Endothelial cell of umbilical vein (primary cell): ENCODE results near the gene NOP58. TPM values are rescaled to one million over a fixed set of nuclear protein-coding genes. Genes with fewer than 3 reads are reported as not detected.
A peak's percentile ranks its signal among the peaks of the same experiment; 100 is the strongest.

Experiments
- BruUV-seq: library from RNA; stranded (reverse); fragments of 400-500 nt; replicated peaks from 2 replicates; lab custom pipeline; 2021; lab: Mats Ljungman, UMichigan
- CTCF ChIA-PET: fragments of 300-600, 350-600 bp; sonication (Branson Sonifier 250); formaldehyde crosslinking; loops from one replicate; lab custom pipeline; 2021; ENCODE audit warnings: antibody characterized with exemption, inconsistent platforms; lab: Charles Lee
- POLR2A ChIA-PET: fragments of 300-600, 350-600 bp; sonication (Branson Sonifier 250); formaldehyde crosslinking; loops from one replicate; lab custom pipeline; 2021; ENCODE audit warnings: antibody characterized with exemption, inconsistent platforms; lab: Charles Lee
- DNase-seq: peaks from one replicate; pipeline ENCODE4 v3.0.0-alpha.2; 2011; ENCODE audit warnings: low read depth, low spot score
- FAIRE-seq: peaks from 2 replicates; lab custom pipeline; 2011; peaks lifted over from hg19 to GRCh38; lab: Jason Lieb, UNC
- H2AFZ ChIP-seq: 2 replicates; pipeline ENCODE4 v1.6.0; 2012; ENCODE audit warnings: low read depth, low read length, control low read depth, inconsistent platforms
- H3K27ac ChIP-seq: 2 replicates; pipeline ENCODE4 v1.5.1; 2011; ENCODE audit warnings: low read depth, mild to moderate bottlenecking, control low read depth, low read length, moderate library complexity; ENCODE audit not compliant: insufficient read depth
- H3K27me3 ChIP-seq, 2 experiments: 2 replicates each; pipeline versions ENCODE4 v1.6.0 to v1.6.1; 2011; ENCODE audit warnings: low read length in 2 of 2, mixed read lengths in 1 of 2; ENCODE audit not compliant: control insufficient read depth in 2 of 2, insufficient read depth in 2 of 2
- H3K36me3 ChIP-seq, 2 experiments: 2 replicates in 1 of 2; 3 replicates in 1 of 2; pipeline ENCODE4 v1.5.1; 2011; ENCODE audit warnings: low read length in 2 of 2, mild to moderate bottlenecking in 1 of 2, moderate library complexity in 1 of 2; ENCODE audit not compliant: control insufficient read depth in 2 of 2, insufficient read depth in 2 of 2; ENCODE audit errors: extremely low read depth in 1 of 2
- H3K4me1 ChIP-seq: 3 replicates; pipeline ENCODE4 v1.5.1; 2011; ENCODE audit warnings: mild to moderate bottlenecking, low read length; ENCODE audit not compliant: control insufficient read depth, insufficient read depth; ENCODE audit errors: extremely low read depth
- H3K4me2 ChIP-seq: 2 replicates; pipeline ENCODE4 v1.6.1; 2011; ENCODE audit warnings: low read length, control low read depth, mixed read lengths; ENCODE audit not compliant: insufficient read depth
- H3K4me3 ChIP-seq, 3 experiments: fragments of 200-600 bp in 1 of 3; sonication (generic), shearing (Covaris generic) in 1 of 3; replicated peaks in 1 of 3; 2 replicates each; pipeline ENCODE4 v1.5.1; 2011 to 2016; ENCODE audit warnings: control low read depth in 3 of 3, low read length in 3 of 3, mild to moderate bottlenecking in 2 of 3, inconsistent platforms in 1 of 3, low read depth in 1 of 3, moderate library complexity in 1 of 3; ENCODE audit not compliant: insufficient read depth in 1 of 3
- H3K79me2 ChIP-seq: 2 replicates; pipeline ENCODE4 v1.6.0; 2012; ENCODE audit warnings: low read length, inconsistent platforms; ENCODE audit not compliant: control insufficient read depth, insufficient read depth
- H3K9ac ChIP-seq: replicated peaks from 2 replicates; pipeline ENCODE3; 2011; ENCODE audit warnings: low read length, control low read depth; ENCODE audit not compliant: insufficient read depth; ENCODE audit errors: extremely low read depth
- H3K9me1 ChIP-seq: replicated peaks from 3 replicates; pipeline ENCODE4 v1.6.0; 2011; ENCODE audit warnings: mild to moderate bottlenecking, low read length; ENCODE audit not compliant: control insufficient read depth, insufficient read depth; ENCODE audit errors: extremely low read depth
- H3K9me3 ChIP-seq: replicated peaks from 2 replicates; pipeline ENCODE4 v1.5.1; 2012; ENCODE audit warnings: low read length, inconsistent platforms; ENCODE audit not compliant: control insufficient read depth, insufficient read depth
- H4K20me1 ChIP-seq: replicated peaks from 2 replicates; pipeline ENCODE3; 2011; ENCODE audit warnings: mild to moderate bottlenecking, low read length; ENCODE audit not compliant: control insufficient read depth, insufficient read depth; ENCODE audit errors: extremely low read depth
- EZH2 ChIP-seq: IDR thresholded peaks from 2 replicates; pipeline ENCODE4 v1.6.1; 2012; ENCODE audit warnings: borderline replicate concordance, low read depth, mild to moderate bottlenecking, moderate library complexity, low read length, inconsistent platforms; ENCODE audit not compliant: severe bottlenecking
- FOS ChIP-seq: IDR thresholded peaks from 2 replicates; pipeline ENCODE4 v1.6.1; 2011; ENCODE audit warnings: mild to moderate bottlenecking, low read length, moderate library complexity, borderline replicate concordance; ENCODE audit not compliant: insufficient read depth
- JUN ChIP-seq: IDR thresholded peaks from 2 replicates; pipeline ENCODE4 v1.6.1; 2011; ENCODE audit warnings: borderline replicate concordance, low read depth; ENCODE audit not compliant: insufficient read length, insufficient read depth
- MYC ChIP-seq: IDR thresholded peaks from one replicate; pipeline ENCODE4 v1.6.1; 2011; ENCODE audit warnings: mild to moderate bottlenecking, low read depth, low read length
- POLR2A ChIP-seq: IDR thresholded peaks from 2 replicates; pipeline ENCODE4 v1.6.1; 2012; ENCODE audit warnings: low read depth, mild to moderate bottlenecking, control low read depth, low read length
- POLR2AphosphoS5 ChIP-seq: IDR thresholded peaks from 2 replicates; pipeline ENCODE4 v1.6.1; 2012; ENCODE audit warnings: low read depth, mild to moderate bottlenecking, control low read depth, low read length, moderate library complexity; ENCODE audit not compliant: insufficient read depth
- dilution Hi-C: fragments of 300-500 bp; cut with MboI; formaldehyde crosslinking; loops from one replicate; pipeline ENCODE4 v1.15.0; 2019; ENCODE audit warnings: low sequenced_read_pairs; ENCODE audit not compliant: extremely low pct_ligation_motif_present
- intact Hi-C: fragments of 100-400 bp; cut with micrococcal nuclease; formaldehyde crosslinking; loops from one replicate; pipeline ENCODE4 v1.10.0; 2022
- polyA plus RNA-seq, 4 experiments: library from polyadenylated mRNA; depleted of rRNA in 3 of 4; stranded (reverse) in 3 of 4; unstranded in 1 of 4; fragments of >200 nt; gene quantifications; 2 replicates each; pipeline versions ENCODE4 v1.2.1 to v1.2.3, GENCODE V29; 2011 to 2012; ENCODE audit warnings: missing spikeins in 1 of 4
- total RNA-seq: library from RNA; stranded (reverse); gene quantifications from 2 replicates; pipeline ENCODE4 v1.2.3, GENCODE V29; 2021
- TF ChIP-seq, protein P1 (sequence below): IDR thresholded peaks from 2 replicates; pipeline ENCODE4 v1.6.1; 2011; ENCODE audit not compliant: insufficient read depth, insufficient read length
- TF ChIP-seq, protein P2 (sequence below), 2 donors: IDR thresholded peaks; 1 replicate in 1 of 2; 2 replicates in 1 of 2; pipeline ENCODE4 v1.5.1; 2011; ENCODE audit warnings: low read length in 2 of 2, mild to moderate bottlenecking in 2 of 2, moderate library complexity in 2 of 2, control low read depth in 1 of 2, inconsistent platforms in 1 of 2, low read depth in 1 of 2; ENCODE audit not compliant: insufficient read depth in 1 of 2; ENCODE audit errors: extremely low read depth in 1 of 2

NOP58 gene
- total and polyA plus RNA-seq, 2 donors (not counting 3 experiments of a cell fraction or from before 2014, with no cell fraction given) = 21.7 to 71.4 TPM

DNA sequence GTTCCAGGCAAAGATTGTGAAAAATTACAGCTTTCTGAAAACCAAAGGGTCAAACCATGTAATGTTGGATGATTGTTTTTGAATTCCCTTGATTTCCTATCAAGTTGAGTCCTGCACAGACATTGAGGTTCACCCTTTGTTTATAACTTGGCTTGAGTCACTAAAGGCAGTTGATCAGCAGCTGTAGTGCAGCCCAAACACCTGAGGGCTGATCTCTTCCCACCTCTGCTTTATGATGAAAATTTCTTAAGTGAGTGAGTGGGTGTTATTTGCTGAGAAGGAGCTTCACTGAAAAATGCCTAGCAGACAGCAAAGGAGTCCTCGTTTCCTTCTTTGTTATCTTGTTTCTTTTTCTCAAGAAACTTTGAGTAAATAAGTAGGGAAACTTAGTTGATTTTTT is 78.6 kb downstream of the NOP58 start:
- POLR2A ChIA-PET = no interaction called here
- CTCF ChIA-PET = interaction anchor here (1.0 kb wide), 1 partner anchor 11 kb away, joined by 3 read pairs; no protein-coding TSS in a partner anchor
- peak; percentile 48 for FAIRE-seq
- no peak overlapping the region for H2AFZ ChIP-seq
- H3K79me2 ChIP-seq = no peaks in the 10 kb centered on the region
- peak; percentile 32 for DNase-seq
- H3K36me3 ChIP-seq = no peaks in the 10 kb centered on the region
- no peak overlapping the region for H3K4me2 ChIP-seq
- peaks cover 4% of the 10 kb centered on the region for H3K4me1 ChIP-seq
- H3K9me1 ChIP-seq = no peaks in the 10 kb centered on the region
- dilution Hi-C loops (no loop called here), intact Hi-C loops (no loop called here)
- no peak overlapping the region for H3K4me3 ChIP-seq
- TF ChIP-seq EZH2 = no peak
- no peak for TF ChIP-seq POLR2A
- TF ChIP-seq, protein P1, sequence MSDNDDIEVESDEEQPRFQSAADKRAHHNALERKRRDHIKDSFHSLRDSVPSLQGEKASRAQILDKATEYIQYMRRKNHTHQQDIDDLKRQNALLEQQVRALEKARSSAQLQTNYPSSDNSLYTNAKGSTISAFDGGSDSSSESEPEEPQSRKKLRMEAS = no peak
- no peak for TF ChIP-seq POLR2AphosphoS5
- no peak for TF ChIP-seq JUN
- TF ChIP-seq FOS = no peak
- TF ChIP-seq MYC = no peak
- TF ChIP-seq, protein P2, sequence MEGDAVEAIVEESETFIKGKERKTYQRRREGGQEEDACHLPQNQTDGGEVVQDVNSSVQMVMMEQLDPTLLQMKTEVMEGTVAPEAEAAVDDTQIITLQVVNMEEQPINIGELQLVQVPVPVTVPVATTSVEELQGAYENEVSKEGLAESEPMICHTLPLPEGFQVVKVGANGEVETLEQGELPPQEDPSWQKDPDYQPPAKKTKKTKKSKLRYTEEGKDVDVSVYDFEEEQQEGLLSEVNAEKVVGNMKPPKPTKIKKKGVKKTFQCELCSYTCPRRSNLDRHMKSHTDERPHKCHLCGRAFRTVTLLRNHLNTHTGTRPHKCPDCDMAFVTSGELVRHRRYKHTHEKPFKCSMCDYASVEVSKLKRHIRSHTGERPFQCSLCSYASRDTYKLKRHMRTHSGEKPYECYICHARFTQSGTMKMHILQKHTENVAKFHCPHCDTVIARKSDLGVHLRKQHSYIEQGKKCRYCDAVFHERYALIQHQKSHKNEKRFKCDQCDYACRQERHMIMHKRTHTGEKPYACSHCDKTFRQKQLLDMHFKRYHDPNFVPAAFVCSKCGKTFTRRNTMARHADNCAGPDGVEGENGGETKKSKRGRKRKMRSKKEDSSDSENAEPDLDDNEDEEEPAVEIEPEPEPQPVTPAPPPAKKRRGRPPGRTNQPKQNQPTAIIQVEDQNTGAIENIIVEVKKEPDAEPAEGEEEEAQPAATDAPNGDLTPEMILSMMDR (IDR thresholded peaks at IDR 0.05; ENCODE audit: extremely low read depth in 1 of 2, insufficient read depth in 1 of 2, low read depth in 1 of 2, low read length in 2 of 2) = no peak
- no peaks in the 10 kb centered on the region for H3K27me3 ChIP-seq
- no peaks in the 10 kb centered on the region for H4K20me1 ChIP-seq
- no peak overlapping the region for H3K27ac ChIP-seq
- BruUV-seq = no TSS peak
- no peak overlapping the region for H3K9ac ChIP-seq
- H3K9me3 ChIP-seq = no peaks in the 10 kb centered on the region
